Nucleus accumbens (tissue), 56 donors: Measurements from ENCODE around the gene PHACTR1.
A peak's percentile ranks its signal among the peaks of the same experiment; 100 is the strongest.

Experiments
- DNase-seq, 56 donors: peaks; one replicate each; lab custom pipeline; 2025; lab: John Stamatoyannopoulos, UW

The PHACTR1 gene

GRCh38 chr6:13172291-13172690, 455.7 kb downstream of the PHACTR1 start:
- no peak for DNase-seq

DNA sequence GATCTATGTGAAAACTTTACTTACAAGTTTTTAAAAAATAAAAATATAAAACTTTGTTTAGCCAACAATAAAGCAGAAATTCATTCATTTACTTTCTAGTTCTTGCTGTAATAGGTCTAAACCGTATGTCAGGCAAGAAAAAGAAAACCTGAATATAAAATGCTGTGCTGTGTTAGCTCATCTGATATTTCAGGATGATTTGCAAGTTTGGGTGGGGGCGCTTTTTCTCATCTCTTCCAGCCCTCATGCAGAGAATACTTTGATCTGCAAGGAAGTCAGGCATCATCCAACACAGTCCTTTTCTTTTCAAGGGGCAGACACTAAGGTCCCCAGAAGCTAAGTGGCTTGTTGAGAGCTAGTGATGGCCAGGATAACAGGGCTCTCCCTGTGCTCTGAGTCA, 458.5 kb downstream of the PHACTR1 start:
- DNase-seq: no peak

- no peak for DNase-seq
These were observed 459.2 kb downstream of the PHACTR1 start for GRCh38 chr6:13175759-13176158.

- DNase-seq: no peak
These were observed 461.1 kb downstream of the PHACTR1 start for GRCh38 chr6:13177664-13178063.

DNA sequence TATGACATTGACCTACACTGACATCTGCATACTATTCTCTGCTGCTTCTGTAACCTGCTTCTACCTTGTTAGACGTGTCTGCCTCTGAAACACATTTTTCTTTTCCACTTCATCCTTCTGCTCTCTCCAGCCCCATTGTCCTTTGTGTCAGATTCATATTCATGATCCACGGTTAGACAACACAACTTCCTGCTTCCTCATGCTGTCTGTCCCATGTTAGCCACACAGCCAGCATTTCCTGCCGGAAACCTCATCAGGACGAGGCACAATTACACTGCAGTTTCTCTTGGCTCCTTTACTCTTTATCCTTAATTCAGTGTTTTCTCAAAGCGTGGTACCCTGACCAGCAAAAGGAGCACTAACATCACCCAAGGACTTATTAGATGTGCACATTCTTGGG, 461.5 kb downstream of the PHACTR1 start:
- DNase-seq: no peak

- DNase-seq: no peak
These were observed 464.0 kb downstream of the PHACTR1 start for GRCh38 chr6:13180538-13180937.

DNA sequence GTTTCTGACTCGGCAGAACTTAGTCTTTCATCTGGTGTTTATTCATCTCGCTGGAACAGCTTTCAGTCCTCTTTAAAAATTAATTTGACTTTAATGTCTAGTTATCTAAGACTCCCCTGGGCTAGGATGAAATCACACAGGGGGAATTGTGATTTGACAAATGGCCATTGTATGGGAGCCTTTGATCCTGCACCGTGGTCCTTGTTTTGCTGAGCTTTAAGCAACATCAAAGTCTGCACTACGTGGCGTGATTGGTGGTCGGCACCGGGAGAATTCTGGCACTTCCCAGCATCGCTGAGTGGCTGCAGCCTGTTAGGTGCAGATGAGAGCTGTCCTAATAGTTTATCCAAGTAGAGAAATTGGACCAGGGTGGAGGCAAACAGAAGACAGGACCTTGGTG, 464.8 kb downstream of the PHACTR1 start:
- DNase-seq: no peak

- DNase-seq: peak in 28 of 56 donors; percentile 5 to 73 (median 46)
These were observed 467.0 kb downstream of the PHACTR1 start for GRCh38 chr6:13183415-13184088.

DNA sequence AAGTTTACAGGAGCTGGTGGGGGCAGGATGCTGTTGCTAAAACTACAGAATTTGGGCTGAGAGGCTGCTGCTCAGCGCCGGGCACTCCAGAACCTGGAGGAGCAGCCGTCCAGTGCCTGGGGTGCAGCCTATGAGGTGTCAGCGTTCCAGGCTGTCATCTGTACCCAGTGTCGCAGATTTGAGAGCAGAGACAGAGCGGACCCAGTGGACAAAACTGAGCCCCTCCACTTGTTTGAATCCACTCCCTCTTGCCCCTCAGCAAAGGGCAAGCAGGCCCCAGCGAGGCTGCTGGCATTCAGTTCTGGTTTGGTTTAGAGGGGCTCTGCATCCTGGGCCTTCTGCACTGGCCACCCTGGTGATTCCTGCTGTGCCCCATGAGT, 467.5 kb downstream of the PHACTR1 start:
- no peak for DNase-seq

DNA sequence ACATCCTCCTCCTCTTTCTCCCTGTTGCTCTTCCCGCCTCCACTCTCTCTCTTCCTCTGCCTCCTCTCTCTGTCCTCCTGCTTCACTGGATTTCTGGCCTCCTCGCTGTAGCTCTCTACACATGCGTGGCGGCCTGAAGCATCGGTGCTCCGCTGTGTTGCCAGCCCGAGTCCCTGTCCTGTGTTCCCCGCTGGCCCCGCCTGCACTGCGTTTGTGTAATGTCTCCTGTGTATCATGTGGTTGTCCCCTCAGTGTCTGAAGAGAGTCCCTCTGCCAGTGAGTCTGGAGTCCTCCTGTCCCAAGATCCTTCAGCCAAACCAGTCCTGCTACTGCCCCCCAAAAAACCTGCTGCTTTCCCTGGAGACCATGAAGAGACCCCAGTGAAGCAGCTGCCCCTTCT, 468.0 kb downstream of the PHACTR1 start:
- no peak for DNase-seq

GRCh38 chr6:13186861-13187260, 470.3 kb downstream of the PHACTR1 start:
- DNase-seq: no peak

- DNase-seq: no peak
These were observed 471.1 kb downstream of the PHACTR1 start for GRCh38 chr6:13187692-13188091.

DNA sequence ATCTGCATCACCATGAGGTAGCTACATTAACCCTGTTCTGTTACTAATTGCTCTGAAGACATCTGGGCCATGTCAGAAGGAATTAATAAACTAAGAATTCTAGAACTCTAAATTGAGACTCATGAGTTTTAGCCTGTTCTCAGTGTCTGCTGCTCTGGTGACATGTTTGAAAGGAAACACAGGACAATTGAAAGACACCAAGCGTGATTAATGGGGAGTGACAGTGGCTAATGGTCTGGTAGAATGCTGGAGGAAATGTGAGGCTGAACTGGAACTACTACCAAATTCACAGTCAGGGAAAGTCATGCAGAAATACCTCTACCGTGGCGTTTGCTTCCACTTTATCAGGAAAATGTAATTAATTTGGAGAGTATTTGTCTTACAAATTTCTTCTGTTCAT, 471.7 kb downstream of the PHACTR1 start:
- no peak for DNase-seq

DNA sequence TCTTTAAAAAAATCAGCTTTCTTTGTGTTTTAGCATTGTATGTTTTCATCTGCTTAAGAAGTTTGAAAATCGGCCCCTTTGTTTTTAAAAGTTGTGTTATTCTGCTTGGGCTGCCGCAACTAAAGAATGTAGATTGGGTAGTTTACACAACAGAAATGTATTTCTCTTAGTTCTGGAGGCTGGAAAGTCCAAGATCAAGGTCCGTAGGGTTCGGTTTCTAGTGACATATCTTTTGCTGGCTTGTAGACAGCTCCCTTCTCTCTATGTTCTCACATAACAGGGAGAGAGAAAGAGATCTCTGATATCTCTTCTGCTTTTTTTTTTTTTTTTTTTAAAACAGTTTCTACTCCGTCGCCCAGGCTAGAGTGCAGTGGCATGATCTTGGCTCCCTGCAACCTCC, 473.1 kb downstream of the PHACTR1 start:
- no peak for DNase-seq

- no peak for DNase-seq
These were observed 473.8 kb downstream of the PHACTR1 start for GRCh38 chr6:13190376-13190775.

DNA sequence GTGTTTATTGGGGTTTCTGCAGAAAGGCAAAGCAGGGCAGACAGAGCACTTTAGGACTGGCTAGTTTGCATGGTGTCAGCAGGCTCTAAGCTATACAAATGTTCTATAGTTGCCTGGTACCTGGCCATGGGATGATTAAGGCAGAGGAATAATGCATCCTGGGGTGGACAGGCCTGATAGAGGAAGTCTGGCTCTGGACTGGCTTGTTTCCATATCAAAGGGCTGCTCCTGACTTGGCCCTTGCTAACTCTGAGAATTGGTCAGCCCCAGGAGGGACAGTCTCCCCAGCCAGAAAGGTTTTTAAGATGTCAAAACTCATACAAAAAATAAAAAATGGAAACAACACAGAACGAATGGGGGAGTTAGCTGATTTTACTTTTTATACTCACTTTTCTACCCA, 474.9 kb downstream of the PHACTR1 start:
- no peak for DNase-seq

DNA sequence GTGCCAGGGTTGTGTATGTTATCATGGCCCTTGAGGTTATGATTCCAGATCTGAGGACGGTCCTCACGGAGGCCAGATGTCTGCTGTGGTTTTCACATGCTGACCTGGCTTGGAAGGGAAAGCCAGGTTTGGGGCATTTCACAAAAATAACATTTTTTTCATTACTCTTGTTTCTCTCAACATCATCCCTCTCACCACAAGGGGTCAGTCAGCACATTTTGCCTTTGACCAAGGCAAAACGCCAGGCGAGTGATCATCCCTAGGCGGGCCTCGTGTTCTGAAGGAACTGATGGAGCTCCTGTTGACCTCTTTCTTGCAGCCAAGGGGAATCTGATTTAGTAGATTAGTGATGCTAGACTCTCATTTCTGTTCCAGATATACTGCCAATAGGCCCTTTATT, 478.3 kb downstream of the PHACTR1 start:
- peak in 26 of 56 donors; percentile 4 to 55 (median 16) for DNase-seq

GRCh38 chr6:13195803-13196202, 479.2 kb downstream of the PHACTR1 start:
- DNase-seq: no peak

GRCh38 chr6:13198168-13198567, 481.6 kb downstream of the PHACTR1 start:
- no peak for DNase-seq

DNA sequence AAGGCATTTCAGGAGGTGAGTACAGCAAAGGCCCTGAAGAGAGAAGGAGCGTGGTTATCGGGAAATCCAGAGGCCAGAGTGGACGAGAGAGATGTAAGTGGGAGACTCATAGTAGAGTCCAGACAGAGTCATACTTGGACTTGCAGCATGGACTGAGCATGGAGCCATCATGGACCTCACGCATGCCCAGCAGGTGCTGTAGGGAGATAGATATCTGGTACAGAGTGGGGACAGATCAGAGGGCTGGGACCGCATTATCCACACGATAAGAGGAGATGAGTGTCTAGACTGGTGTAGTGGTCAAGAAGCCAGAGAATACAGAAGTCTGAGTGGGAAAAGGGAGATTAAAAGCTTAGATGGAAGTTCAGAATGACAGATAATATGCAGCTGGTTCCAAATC, 484.8 kb downstream of the PHACTR1 start:
- DNase-seq: no peak

DNA sequence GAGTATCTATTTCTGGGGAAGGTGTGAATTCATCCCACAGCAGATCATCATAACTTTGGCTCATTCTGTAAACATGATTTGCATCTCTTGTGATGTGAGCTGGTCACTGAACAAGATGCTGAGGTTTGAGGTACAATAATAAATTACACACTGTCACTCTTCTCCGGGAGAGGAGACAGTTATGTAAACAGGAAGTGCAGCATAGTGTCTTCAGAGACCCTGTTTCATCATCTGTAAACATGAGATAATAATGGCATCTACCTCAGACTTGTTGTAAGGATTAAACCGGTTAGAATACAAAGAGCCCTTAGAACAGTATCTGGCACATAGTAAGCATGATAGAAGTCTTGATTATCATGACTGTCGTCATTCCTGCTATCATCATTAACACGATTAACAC, 486.6 kb downstream of the PHACTR1 start:
- no peak for DNase-seq

DNA sequence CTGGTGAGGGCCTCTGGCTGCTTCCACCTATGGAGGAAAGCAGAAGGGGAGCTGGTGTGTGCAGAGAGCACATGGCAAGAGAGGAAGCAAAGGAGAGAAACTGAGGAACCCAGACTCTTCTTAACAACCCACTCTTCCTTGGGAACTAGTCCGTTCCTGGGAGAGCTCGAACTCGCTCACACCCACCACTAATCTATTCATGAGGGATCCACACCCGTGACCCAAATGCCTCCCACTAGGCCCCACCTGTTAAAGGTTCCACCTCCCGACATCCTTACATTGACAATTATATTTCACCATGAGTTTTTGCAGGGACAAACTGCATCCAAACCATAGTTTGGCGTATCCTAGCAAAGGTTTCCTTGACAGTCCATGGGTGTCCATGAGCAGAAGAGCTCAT, 488.5 kb downstream of the PHACTR1 start:
- no peak for DNase-seq

DNA sequence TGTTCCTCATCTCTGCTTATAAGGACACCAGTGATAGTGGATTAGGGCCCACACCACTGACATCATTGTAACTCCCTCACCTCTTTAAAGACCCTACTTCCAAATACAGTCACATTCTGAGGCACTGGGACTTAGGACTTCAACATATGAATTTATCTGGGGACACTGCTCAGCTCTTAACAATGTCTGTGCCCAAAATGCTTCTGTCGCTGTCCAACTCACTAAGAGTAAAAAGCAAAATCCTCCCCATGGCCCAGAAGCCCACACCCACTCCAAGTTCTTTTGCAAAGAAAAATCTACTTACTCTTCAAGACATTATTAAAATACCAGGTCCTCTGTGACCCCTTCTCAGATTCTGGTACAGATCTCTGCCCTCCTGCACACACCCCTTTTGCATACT, 495.5 kb downstream of the PHACTR1 start:
- DNase-seq: no peak
